WTC11 (cell line): ENCODE results near the gene FBXW2. TPM values are rescaled to one million over a fixed set of nuclear protein-coding genes. Genes with fewer than 3 reads are reported as not detected.

Source experiments
- ATAC-seq: fragments of 200-7000 bp; cut with Tn5 transposase; 2 replicates; pipeline ENCODE4 v1.10.0; 2021; ENCODE audit warnings: mild to moderate bottlenecking, moderate library complexity
- CTCF ChIA-PET: fragments of 300-600 bp; sonication (Branson Sonifier 250); formaldehyde crosslinking; loops from one replicate; lab custom pipeline; 2021; ENCODE audit warnings: antibody characterized with exemption; lab: Charles Lee
- POLR2A ChIA-PET: fragments of 350-600 bp; sonication (Branson Sonifier 250); formaldehyde crosslinking; loops from one replicate; lab custom pipeline; 2021; ENCODE audit warnings: antibody characterized with exemption; lab: Charles Lee
- DNase-seq: peaks from one replicate; pipeline ENCODE4 v3.0.0; 2021; ENCODE audit warnings: low spot score
- H3K27ac Mint-ChIP-seq: 2 replicates; pipeline ENCODE4 v1.8.0; 2021; ENCODE audit warnings: mixed read lengths
- H3K27me3 Mint-ChIP-seq: 2 replicates; pipeline ENCODE4 v1.8.0; 2021; ENCODE audit warnings: low read depth, mild to moderate bottlenecking, moderate library complexity, mixed read lengths
- H3K36me3 Mint-ChIP-seq: 2 replicates; pipeline ENCODE4 v1.8.0; 2021; ENCODE audit warnings: mixed read lengths
- H3K4me1 Mint-ChIP-seq: 2 replicates; pipeline ENCODE4 v1.8.0; 2022; ENCODE audit warnings: mixed read lengths
- H3K4me3 Mint-ChIP-seq: 2 replicates; pipeline ENCODE4 v1.8.0; 2021; ENCODE audit warnings: mild to moderate bottlenecking, moderate library complexity, mixed read lengths
- H3K9me3 Mint-ChIP-seq: 2 replicates; pipeline ENCODE4 v1.8.0; 2021; ENCODE audit warnings: mixed read lengths
- ATF3 ChIP-seq: sonication (generic); formaldehyde crosslinking; conservative IDR thresholded peaks from 2 replicates; pipeline ENCODE4 v1.8.1; 2022; ENCODE audit warnings: mild to moderate bottlenecking, missing genetic modification reagents
- CBFB ChIP-seq: sonication (generic); formaldehyde crosslinking; IDR thresholded peaks from 2 replicates; pipeline ENCODE4 v1.8.1; 2022; ENCODE audit warnings: mild to moderate bottlenecking, low read depth, missing genetic modification reagents
- E2F5 ChIP-seq: sonication (generic); formaldehyde crosslinking; IDR thresholded peaks from 2 replicates; pipeline ENCODE4 v1.8.1; 2022; ENCODE audit warnings: mild to moderate bottlenecking, moderate library complexity, missing genetic modification reagents
- ERG ChIP-seq: fragments of 250-450 bp; sonication (Bioruptor Pico); IDR thresholded peaks from 2 replicates; pipeline ENCODE4 v1.8.0; 2021; ENCODE audit warnings: mild to moderate bottlenecking
- GABPB1 ChIP-seq: sonication (generic); formaldehyde crosslinking; IDR thresholded peaks from 2 replicates; pipeline ENCODE4 v1.8.1; 2023; ENCODE audit warnings: mild to moderate bottlenecking, missing genetic modification reagents
- GRHL2 ChIP-seq: fragments of 250-450 bp; sonication (Bioruptor Pico); IDR thresholded peaks from 2 replicates; pipeline ENCODE4 v1.8.0; 2022; ENCODE audit warnings: mild to moderate bottlenecking, moderate library complexity; ENCODE audit not compliant: insufficient replicate concordance, severe bottlenecking
- HMGA2 ChIP-seq: fragments of 250-450 bp; sonication (Bioruptor Pico); IDR thresholded peaks from 2 replicates; pipeline ENCODE4 v1.4.0; 2021; ENCODE audit warnings: mild to moderate bottlenecking, moderate library complexity
- IRF1 ChIP-seq: sonication (generic); formaldehyde crosslinking; IDR thresholded peaks from 2 replicates; pipeline ENCODE4 v1.8.0; 2023; ENCODE audit warnings: missing genetic modification reagents
- IRF2 ChIP-seq: sonication (generic); formaldehyde crosslinking; IDR thresholded peaks from 2 replicates; pipeline ENCODE4 v1.8.0; 2022; ENCODE audit warnings: low read depth, missing genetic modification reagents, borderline replicate concordance
- MYBL2 ChIP-seq: sonication (generic); formaldehyde crosslinking; IDR thresholded peaks from 2 replicates; pipeline ENCODE4 v1.8.1; 2023; ENCODE audit warnings: mild to moderate bottlenecking, moderate library complexity, missing genetic modification reagents
- NFATC4 ChIP-seq: fragments of 250-450 bp; sonication (Bioruptor Pico); IDR thresholded peaks from 2 replicates; pipeline ENCODE4 v1.9.0; 2021; ENCODE audit warnings: mild to moderate bottlenecking
- NR1H2 ChIP-seq: sonication (generic); formaldehyde crosslinking; IDR thresholded peaks from 2 replicates; pipeline ENCODE4 v1.9.0; 2021; ENCODE audit warnings: mild to moderate bottlenecking, moderate library complexity, missing genetic modification reagents
- PRDM15 ChIP-seq: sonication (generic); formaldehyde crosslinking; IDR thresholded peaks from 2 replicates; pipeline ENCODE4 v1.8.0; 2022; ENCODE audit warnings: missing genetic modification reagents
- SP1 ChIP-seq: sonication (generic); formaldehyde crosslinking; conservative IDR thresholded peaks from 2 replicates; pipeline ENCODE4 v1.8.1; 2022; ENCODE audit warnings: missing genetic modification reagents
- STAT6 ChIP-seq: sonication (generic); formaldehyde crosslinking; conservative IDR thresholded peaks from 2 replicates; pipeline ENCODE4 v1.8.1; 2023; ENCODE audit warnings: mild to moderate bottlenecking, low read depth, missing genetic modification reagents, moderate library complexity
- TEAD1 ChIP-seq: sonication (generic); formaldehyde crosslinking; IDR thresholded peaks from 2 replicates; pipeline ENCODE4 v1.8.0; 2022; ENCODE audit warnings: mild to moderate bottlenecking, missing genetic modification reagents
- ZNF317 ChIP-seq: sonication (generic); formaldehyde crosslinking; IDR thresholded peaks from 2 replicates; pipeline ENCODE4 v1.8.1; 2023; ENCODE audit warnings: low read depth, mild to moderate bottlenecking, moderate library complexity, missing genetic modification reagents, borderline replicate concordance
- total RNA-seq: library from RNA; stranded (reverse); gene quantifications from 3 replicates; pipeline ENCODE4 v1.2.3, GENCODE V29; 2021

FBXW2 gene
- total RNA-seq, 1 experiment from 2014 or later = 59.8 TPM

- TF ChIP-seq MYBL2 (CRISPR knock-in tag) (no peak), SP1 (CRISPR knock-in tag) (no peak), NFATC4 (no peak)
These were observed 48.9 kb upstream of the FBXW2 start (continued) for GRCh38 chr9:120841930-120842684.

- peak overlapping the region; percentile 38 for H3K27ac Mint-ChIP-seq
- POLR2A ChIA-PET = no interaction called here
- no peak for ATAC-seq
These were observed 45.9 kb upstream of the FBXW2 start for GRCh38 chr9:120839146-120839545.

GRCh38 chr9:120837921-120838320 is 44.7 kb upstream of the FBXW2 start:
- DNase-seq (no peak), ATAC-seq (no peak)
- TF ChIP-seq HMGA2 (CRISPR knock-in tag) = no peak
- no peak for TF ChIP-seq STAT6 (CRISPR knock-in tag)
- TF ChIP-seq IRF1 (CRISPR knock-in tag) = no peak
- no peak for TF ChIP-seq GRHL2 (CRISPR knock-in tag)
- TF ChIP-seq ATF3 (CRISPR knock-in tag) = no peak
- no peak for TF ChIP-seq IRF2 (CRISPR knock-in tag)
- no peak for TF ChIP-seq GABPB1
- TF ChIP-seq ERG (CRISPR knock-in tag) = no peak
- TF ChIP-seq NR1H2 (CRISPR knock-in tag) = no peak
- TF ChIP-seq CBFB = no peak
- TF ChIP-seq PRDM15 = no peak
- TF ChIP-seq E2F5 (CRISPR knock-in tag) = no peak
- no peak for TF ChIP-seq ZNF317 (CRISPR knock-in tag)
- ChIA-PET CTCF (no interaction called here), POLR2A (no interaction called here)
- 0 out of 2 replicates have a peak overlapping the region, but pooled peaks have one; percentile 23 for H3K27ac Mint-ChIP-seq
- peaks cover 24% of the 10 kb centered on the region for H3K4me1 Mint-ChIP-seq
- H3K27me3 Mint-ChIP-seq = no peaks in the 10 kb centered on the region
- H3K4me3 Mint-ChIP-seq = no peak overlapping the region
- no peaks in the 10 kb centered on the region for H3K9me3 Mint-ChIP-seq
- H3K36me3 Mint-ChIP-seq = peaks cover 27% of the 10 kb centered on the region

More at GRCh38 chr9:120839146-120839545, 45.9 kb upstream of the FBXW2 start:
- Mint-ChIP-seq H3K36me3 (peaks cover 26% of the 10 kb centered on the region), H3K27me3 (no peaks in the 10 kb centered on the region), H3K9me3 (no peaks in the 10 kb centered on the region), H3K4me1 (peaks cover 24% of the 10 kb centered on the region), H3K4me3 (no peak overlapping the region)
- no peak for DNase-seq
- CTCF ChIA-PET = interaction anchor here (0.6 kb wide), 1 partner anchor 384 kb away, joined by 3 read pairs; no protein-coding TSS in a partner anchor
- TF ChIP-seq ATF3 (CRISPR knock-in tag) = no peak
- TF ChIP-seq TEAD1 (CRISPR knock-in tag) = no peak
- no peak for TF ChIP-seq CBFB
